Kidney (tissue), 14 donors: ENCODE measurements around the gene ITGA2. TPM values are rescaled to one million over a fixed set of nuclear protein-coding genes. Genes with fewer than 3 reads are reported as not detected.

Source experiments
- DNase-seq, 5 donors: peaks; one replicate each; pipeline ENCODE4 v3.0.0-alpha.2; 2013 to 2020
- FAIRE-seq: peaks from 2 replicates; lab custom pipeline; 2012; peaks lifted over from hg19 to GRCh38; lab: Jason Lieb, UNC
- H3K27ac ChIP-seq, 2 donors: one replicate each; pipeline ENCODE4 v1.7.0; 2013; ENCODE audit warnings: low read depth in 2 of 2, low read length in 2 of 2, inconsistent platforms in 1 of 2
- H3K27me3 ChIP-seq: one replicate; pipeline ENCODE4 v1.7.1; 2013; ENCODE audit warnings: low read length, inconsistent platforms; ENCODE audit not compliant: control insufficient read depth, insufficient read depth
- H3K36me3 ChIP-seq, 3 donors: one replicate each; pipeline versions ENCODE4 v1.7.0 to v1.7.1; 2013; ENCODE audit warnings: low read length in 3 of 3, control low read depth in 1 of 3, inconsistent platforms in 1 of 3; ENCODE audit not compliant: insufficient read depth in 3 of 3, control insufficient read depth in 2 of 3
- H3K4me1 ChIP-seq, 3 donors: one replicate each; pipeline versions ENCODE4 v1.7.0 to v1.7.1; 2013; ENCODE audit warnings: low read length in 3 of 3, inconsistent platforms in 1 of 3, low read depth in 1 of 3; ENCODE audit not compliant: control insufficient read depth in 2 of 3, insufficient read depth in 2 of 3
- H3K4me3 ChIP-seq, 3 donors: one replicate each; pipeline versions ENCODE4 v1.7.0 to v1.8.1; 2013; ENCODE audit warnings: low read length in 3 of 3, control low read depth in 1 of 3, inconsistent platforms in 1 of 3
- H3K9ac ChIP-seq, 3 donors: one replicate each; pipeline versions ENCODE4 v1.7.0 to v1.7.1; 2013; ENCODE audit warnings: low read length in 3 of 3, control low read depth in 1 of 3, inconsistent platforms in 1 of 3
- H3K9me3 ChIP-seq, 3 donors: one replicate each; pipeline versions ENCODE4 v1.7.0 to v1.7.1; 2013; ENCODE audit warnings: low read length in 3 of 3, control low read depth in 1 of 3, inconsistent platforms in 1 of 3; ENCODE audit not compliant: control insufficient read depth in 2 of 3, insufficient read depth in 1 of 3
- CTCF ChIP-seq: IDR thresholded peaks from 3 replicates; pipeline ENCODE4 v1.5.1; 2012; ENCODE audit warnings: mild to moderate bottlenecking, moderate library complexity, borderline replicate concordance; ENCODE audit not compliant: insufficient read depth; ENCODE audit errors: extremely low read depth
- intact Hi-C: fragments of 100-400 bp; cut with DNase I; formaldehyde crosslinking; loops from one replicate; pipeline ENCODE4 v1.11.1; 2022
- polyA plus RNA-seq: library from polyadenylated mRNA; stranded (reverse); fragments of 350-450 nt; fragmentation: Illumina TruSeq; extraction: RNeasy Lipid Tissue Mini Kit (QIAGEN cat#74804); gene quantifications from one replicate; pipeline ENCODE4 v1.2.3, GENCODE V29; 2014; ENCODE audit warnings: low read depth, low replicate concordance; ENCODE audit not compliant: insufficient read depth
- total RNA-seq: library from RNA; stranded (reverse); fragmentation: NEBNext Ultra II Directional; extraction: Animal tissue kit (Norgen Biotek cat#: 25700); gene quantifications from one replicate; pipeline ENCODE4 v1.2.1, GENCODE V29; 2021
- donor health status: control.
- donor health status: control.
- donor health status: control.
- donor health status: control.
- donor health status: control.
- donor health status: DM: yes; HTN: yes; CAD: no.
- donor health status: Normal renal cell carcinoma (clear cell type).

ITGA2 gene
- total and polyA plus RNA-seq, 2 donors from 2014 or later: 4.9 to 44.5 TPM

GRCh38 chr5:53024535-53024934 lies 35.4 kb downstream of the ITGA2 start:
- DNase-seq (no peak), FAIRE-seq (no peak)
- Histone ChIP-seq H3K4me1 (peaks cover 0 to 7% (median 6%) of the 10 kb centered on the region in 3 donors), H3K36me3 (peaks cover 0 to 2% (median 0%) of the 10 kb centered on the region in 3 donors), H3K27ac (no peak overlapping the region), H3K4me3 (peak overlapping the region in 1 of 3 donors; percentile 24), H3K9ac (no peak overlapping the region), H3K9me3 (no peaks in the 10 kb centered on the region), H3K27me3 (no peaks in the 10 kb centered on the region)
- no peak for TF ChIP-seq CTCF
- intact Hi-C loops: no loop called here

- Histone ChIP-seq H3K27me3 (no peaks in the 10 kb centered on the region), H3K36me3 (peaks cover 0 to 2% (median 0%) of the 10 kb centered on the region in 3 donors), H3K4me3 (no peak overlapping the region), H3K9me3 (no peaks in the 10 kb centered on the region), H3K9ac (no peak overlapping the region), H3K4me1 (peaks cover 0 to 11% (median 8%) of the 10 kb centered on the region in 3 donors), H3K27ac (no peak overlapping the region)
- FAIRE-seq (no peak), DNase-seq (no peak)
- intact Hi-C loops: no loop called here
- no peak for TF ChIP-seq CTCF
Measured at GRCh38 chr5:53025487-53025886, 36.3 kb downstream of the ITGA2 start.

GRCh38 chr5:53027913-53028312 lies 38.8 kb downstream of the ITGA2 start:
- DNase-seq (peak in 2 of 5 donors; percentile 17 to 72), FAIRE-seq (no peak)
- Histone ChIP-seq H3K4me1 (peaks cover 0 to 18% (median 11%) of the 10 kb centered on the region in 3 donors), H3K9me3 (no peaks in the 10 kb centered on the region), H3K9ac (no peak overlapping the region), H3K27ac (no peak overlapping the region), H3K27me3 (no peaks in the 10 kb centered on the region), H3K36me3 (peaks cover 0 to 2% (median 0%) of the 10 kb centered on the region in 3 donors), H3K4me3 (no peak overlapping the region)
- no peak for TF ChIP-seq CTCF
- intact Hi-C loops: no loop called here

- no peak for FAIRE-seq
- Histone ChIP-seq H3K9me3 (no peaks in the 10 kb centered on the region), H3K9ac (no peak overlapping the region), H3K27ac (no peak overlapping the region), H3K27me3 (no peaks in the 10 kb centered on the region), H3K4me1 (peaks cover 0 to 18% (median 9%) of the 10 kb centered on the region in 3 donors), H3K4me3 (no peak overlapping the region), H3K36me3 (peaks cover 0 to 2% (median 0%) of the 10 kb centered on the region in 3 donors)
- DNase-seq: no peak
- TF ChIP-seq CTCF: no peak
- intact Hi-C loops: no loop called here
Measured at GRCh38 chr5:53029608-53030007, 40.5 kb downstream of the ITGA2 start.
